Transverse colon (tissue), 4 donors: ENCODE data around the gene MSL2. TPM values are rescaled to one million over a fixed set of nuclear protein-coding genes. Genes with fewer than 3 reads are reported as not detected.
"Not testable (repeated sequence)": the region's sequence is repeated elsewhere in the genome, so short reads cannot be mapped to it uniquely, and the experiment has no call there.

Experiments used
- DNase-seq: peaks from one replicate; pipeline ENCODE4 v3.0.0-alpha.2; 2019
- H3K27ac ChIP-seq, 4 donors: fragments of 200-600 bp; sonication (generic); 2 replicates each; pipeline ENCODE4 v1.5.1; 2016 to 2018; ENCODE audit warnings: inconsistent platforms in 4 of 4
- H3K27me3 ChIP-seq: fragments of 200-600 bp; sonication (generic); 2 replicates; pipeline ENCODE4 v1.5.1; 2017; ENCODE audit warnings: inconsistent platforms
- H3K36me3 ChIP-seq, 4 donors: fragments of 200-600 bp; sonication (generic); 2 replicates each; pipeline ENCODE4 v1.5.1; 2017 to 2019; ENCODE audit warnings: inconsistent platforms in 4 of 4
- H3K4me1 ChIP-seq, 4 donors: fragments of 200-600 bp; sonication (generic); 2 replicates each; pipeline ENCODE4 v1.5.1; 2017 to 2020; ENCODE audit warnings: inconsistent platforms in 4 of 4
- H3K4me3 ChIP-seq, 4 donors: fragments of 200-600 bp; sonication (generic); 1 replicate in 1 of 4; 2 replicates in 3 of 4; pipeline versions ENCODE4 v1.5.1 to v1.6.1; 2017 to 2019; ENCODE audit warnings: inconsistent platforms in 4 of 4
- H3K9me3 ChIP-seq, 2 donors: fragments of 200-600 bp; sonication (generic); 2 replicates each; pipeline ENCODE4 v1.5.1; 2017 to 2019; ENCODE audit warnings: inconsistent platforms in 2 of 2
- CTCF ChIP-seq, 5 experiments: fragments of 200-600 bp in 3 of 5; fragments of 450-650 bp in 2 of 5; sonication (generic) in 3 of 5; IDR thresholded peaks; 1 replicate in 2 of 5; 2 replicates in 3 of 5; pipeline ENCODE4 v1.5.1; 2016 to 2017; ENCODE audit warnings: antibody characterized with exemption in 5 of 5, inconsistent platforms in 3 of 5, mild to moderate bottlenecking in 2 of 5, moderate library complexity in 1 of 5
- EP300 ChIP-seq: sonication (generic); formaldehyde crosslinking; IDR thresholded peaks from one replicate; pipeline ENCODE4 v1.6.1; 2017; ENCODE audit warnings: antibody characterized with exemption, low read depth
- POLR2A ChIP-seq: fragments of 450-650 bp; IDR thresholded peaks from one replicate; pipeline ENCODE4 v1.6.1; 2016; ENCODE audit warnings: antibody characterized with exemption, mild to moderate bottlenecking, moderate library complexity
- POLR2AphosphoS5 ChIP-seq, 3 donors: sonication (generic); formaldehyde crosslinking; IDR thresholded peaks; one replicate each; pipeline ENCODE4 v1.6.1; 2016; ENCODE audit warnings: antibody characterized with exemption in 3 of 3
- WGBS, 2 donors: methylation state at CpG; one replicate each; pipeline ENCODE4 v1.1.5; 2018; ENCODE audit warnings: low coverage in 1 of 2; 5-methylcytosine and 5-hydroxymethylcytosine counted together
- in situ Hi-C, 4 donors: fragments of 200-750 bp; cut with MboI; loops; one replicate each; pipeline versions ENCODE4 v1.15.0 to v1.15.1; 2017; ENCODE audit warnings: low sequenced_read_pairs in 3 of 4, low pct_ligation_motif_present in 1 of 4, low pct_unique_long_range_greater_than_20kb in 1 of 4
- intact Hi-C: fragments of 100-400 bp; cut with DNase I; formaldehyde crosslinking; loops from one replicate; pipeline ENCODE4 v1.15.1; 2023; ENCODE audit warnings: low total_unique reads
- total RNA-seq, 4 donors: library from RNA; depleted of rRNA; stranded (reverse); fragments of >200 nt; gene quantifications; one replicate each; pipeline ENCODE4 v1.1.0, GENCODE V29; 2016

The MSL2 gene
- total RNA-seq, 4 donors from 2014 or later, result 18.2 to 42.7 (median 31.7) TPM

DNA sequence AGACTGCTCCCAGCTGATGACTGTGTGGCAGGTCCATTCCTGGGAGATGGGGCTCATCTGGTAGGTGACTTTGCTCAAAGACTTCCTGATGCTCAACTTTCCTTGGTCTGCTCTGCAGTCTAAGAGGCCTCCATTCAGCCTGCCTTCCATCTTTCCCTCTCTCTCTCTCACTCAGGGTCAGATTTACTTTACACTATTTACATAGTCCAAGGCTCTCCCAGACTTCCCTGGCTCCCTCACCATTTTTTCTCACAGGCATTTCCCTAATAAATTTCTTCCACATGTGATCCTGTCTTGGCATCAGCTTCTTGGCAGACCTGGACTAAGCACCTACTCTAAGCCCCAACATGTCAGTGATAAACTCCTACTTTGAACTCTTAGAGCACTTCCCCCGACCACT is 41.0 kb upstream of the MSL2 start:
- no peak for TF ChIP-seq CTCF (IDR thresholded peaks at IDR 0.05)
- no peak for TF ChIP-seq EP300
- no peak for TF ChIP-seq POLR2AphosphoS5 (IDR thresholded peaks at IDR 0.05)
- no peak for TF ChIP-seq POLR2A
- WGBS, 2 donors, result 71% methylated on average over 1 of the region's 1 CpG
- Histone ChIP-seq H3K4me3 (no peak overlapping the region), H3K4me1 (peaks cover 0 to 7% (median 0%) of the 10 kb centered on the region in 4 donors), H3K27ac (no peak overlapping the region), H3K27me3 (no peaks in the 10 kb centered on the region), H3K9me3 (no peaks in the 10 kb centered on the region), H3K36me3 (no peaks in the 10 kb centered on the region)
- in situ Hi-C loops (no loop called here), intact Hi-C loops (no loop called here)
- no peak for DNase-seq

GRCh38 chr3:136236109-136236508 is 40.0 kb upstream of the MSL2 start:
- in situ Hi-C loops, result no loop called here
- Histone ChIP-seq H3K4me3 (no peak overlapping the region), H3K4me1 (peaks cover 0 to 7% (median 0%) of the 10 kb centered on the region in 4 donors), H3K36me3 (no peaks in the 10 kb centered on the region), H3K9me3 (no peaks in the 10 kb centered on the region), H3K27me3 (no peaks in the 10 kb centered on the region), H3K27ac (no peak overlapping the region)
- TF ChIP-seq POLR2AphosphoS5 (IDR thresholded peaks at IDR 0.05), result no peak
- no peak for TF ChIP-seq POLR2A
- TF ChIP-seq CTCF (IDR thresholded peaks at IDR 0.05), result no peak
- no peak for TF ChIP-seq EP300
- DNase-seq, result no peak
- WGBS, 2 donors, result 79 to 87% methylated on average over 2 of the region's 2 CpGs
- intact Hi-C loops, result no loop called here

GRCh38 chr3:136235545-136235944 is 39.4 kb upstream of the MSL2 start:
- H3K36me3 ChIP-seq, result no peaks in the 10 kb centered on the region

DNA sequence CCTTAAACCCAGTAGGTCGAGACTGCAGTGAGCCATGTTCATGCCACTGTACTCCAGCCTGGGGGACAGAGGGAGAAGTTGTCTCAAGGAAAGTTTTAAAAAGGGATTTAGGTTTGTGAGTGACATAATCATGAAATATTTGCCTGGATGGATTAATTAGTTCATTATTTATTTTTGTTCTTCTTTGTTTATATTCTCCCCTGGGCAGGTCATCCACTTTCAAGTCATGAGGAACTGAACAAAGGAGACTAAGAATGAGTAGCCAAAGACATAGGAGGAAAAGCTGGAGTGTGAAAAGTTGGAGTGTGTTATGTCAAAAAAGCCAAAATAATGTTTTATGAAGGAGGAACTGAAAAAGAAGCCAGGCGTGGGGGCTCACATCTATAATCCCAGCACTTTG is 36.3 kb upstream of the MSL2 start:
- H3K27ac ChIP-seq, result no peak overlapping the region
- intact Hi-C loops, result no loop called here
- 78 to 100% methylated on average over 1 to 2 of the region's 2 CpGs for WGBS, 2 donors
- H3K9me3 ChIP-seq, result no peaks in the 10 kb centered on the region
- no peaks in the 10 kb centered on the region for H3K27me3 ChIP-seq
- no peak for TF ChIP-seq EP300
- TF ChIP-seq POLR2A, result no peak
- TF ChIP-seq CTCF (IDR thresholded peaks at IDR 0.05), result no peak
- H3K36me3 ChIP-seq, result no peaks in the 10 kb centered on the region
- in situ Hi-C loops, result no loop called here
- H3K4me1 ChIP-seq, result no peaks in the 10 kb centered on the region
- DNase-seq, result no peak
- H3K4me3 ChIP-seq, result no peak overlapping the region

More at GRCh38 chr3:136235545-136235944, 39.4 kb upstream of the MSL2 start:
- intact Hi-C loops (no loop called here), in situ Hi-C loops (no loop called here)
- Histone ChIP-seq H3K27me3 (no peaks in the 10 kb centered on the region), H3K4me1 (peaks cover 0 to 7% (median 0%) of the 10 kb centered on the region in 4 donors), H3K9me3 (no peaks in the 10 kb centered on the region), H3K4me3 (no peak overlapping the region), H3K27ac (no peak overlapping the region)
- TF ChIP-seq EP300 (no peak), POLR2A (no peak), POLR2AphosphoS5 (IDR thresholded peaks at IDR 0.05) (no peak), CTCF (IDR thresholded peaks at IDR 0.05) (no peak)
- DNase-seq, result no peak
- WGBS, 2 donors, result 90% methylated on average over 1 of the region's 1 CpG; no CpG with 5 or more reads in 1 of the 2 donors

GRCh38 chr3:136222746-136223145 is 26.6 kb upstream of the MSL2 start:
- H3K9me3 ChIP-seq, in situ Hi-C loops, H3K4me1 ChIP-seq, DNase-seq, H3K4me3 ChIP-seq, H3K36me3 ChIP-seq, H3K27me3 ChIP-seq, H3K27ac ChIP-seq, intact Hi-C loops: not testable (repeated sequence)
- 96 to 97% methylated on average over 4 of the region's 4 CpGs for WGBS, 2 donors
